GM19193 (cell line): Measurements from ENCODE around the gene SYNPO2.

Source experiments
- POLR2A ChIP-seq: IDR thresholded peaks from 4 replicates; pipeline ENCODE4 v1.6.1; 2011; ENCODE audit not compliant: insufficient read depth, insufficient read length; ENCODE audit errors: extremely low read depth

The SYNPO2 gene

DNA sequence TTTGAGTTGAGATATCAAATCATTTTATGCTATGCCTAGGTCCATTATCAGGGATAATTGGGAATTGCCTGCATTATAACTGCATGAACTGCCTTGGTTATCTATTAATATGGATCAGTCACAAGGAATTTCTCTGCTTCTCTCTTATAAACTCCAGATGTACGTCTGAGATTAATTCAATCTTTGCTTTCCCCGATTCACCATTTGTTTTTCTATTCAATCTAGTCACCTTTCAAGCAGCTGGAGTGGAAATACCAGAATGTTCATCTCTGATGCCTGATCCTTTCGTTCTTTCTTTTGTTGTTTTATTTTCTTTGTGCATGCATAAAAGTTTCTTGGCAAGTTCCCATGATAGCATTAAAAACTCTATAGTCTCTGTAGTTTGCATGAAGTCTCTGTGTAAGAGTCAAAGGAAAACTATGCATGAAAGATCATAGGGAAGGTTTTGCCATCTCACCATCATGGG, 22.6 kb downstream of the SYNPO2 start:
- TF ChIP-seq POLR2A: no peak

DNA sequence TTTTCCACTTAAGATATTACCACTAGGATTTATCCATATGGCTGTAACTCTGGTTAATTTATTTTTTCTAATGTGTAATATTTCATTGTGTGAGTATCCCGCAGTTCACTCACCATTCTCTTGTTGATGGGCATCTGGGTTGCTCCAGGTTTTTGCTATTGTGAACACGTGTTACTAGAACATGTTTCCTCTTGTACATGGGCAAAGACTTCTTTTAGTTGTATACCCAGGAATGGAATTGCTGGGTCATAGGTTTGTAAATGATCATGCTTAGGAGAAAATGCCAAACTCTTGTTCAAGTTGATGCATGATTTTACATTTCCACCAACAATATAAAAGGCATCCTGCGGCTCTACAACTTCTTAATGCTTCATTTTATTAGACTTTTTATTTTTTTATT, 26.8 kb downstream of the SYNPO2 start:
- no peak for TF ChIP-seq POLR2A

DNA sequence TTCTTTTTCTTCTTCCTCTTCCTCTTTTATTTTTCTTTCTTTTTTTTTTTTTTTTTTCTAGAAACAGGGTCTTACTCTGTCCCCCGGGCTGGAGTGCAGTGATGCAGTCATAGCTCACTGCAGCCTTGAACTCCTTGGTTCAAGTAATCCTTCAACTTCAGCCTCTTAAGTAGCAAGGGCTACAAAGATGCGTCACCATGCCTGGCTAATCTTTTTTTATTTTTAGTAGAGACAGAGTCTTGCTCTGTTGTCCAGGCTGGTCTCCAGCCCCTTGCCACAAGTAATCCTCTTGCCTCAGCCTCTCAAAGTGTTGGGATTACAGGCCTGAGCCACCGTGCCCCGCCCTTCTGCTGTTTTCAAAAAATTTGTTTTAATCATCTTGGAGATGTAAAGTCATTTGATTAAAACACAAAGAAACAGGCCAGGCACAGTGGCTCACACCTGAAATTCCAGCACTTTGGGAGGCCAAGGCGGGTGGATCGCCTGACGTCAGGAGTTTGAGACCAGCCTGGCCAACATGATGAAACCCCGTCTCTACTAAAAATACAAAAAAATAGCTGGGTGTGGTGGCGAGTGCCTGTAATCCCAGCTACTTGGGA, 28.1 kb downstream of the SYNPO2 start:
- TF ChIP-seq POLR2A: no peak

DNA sequence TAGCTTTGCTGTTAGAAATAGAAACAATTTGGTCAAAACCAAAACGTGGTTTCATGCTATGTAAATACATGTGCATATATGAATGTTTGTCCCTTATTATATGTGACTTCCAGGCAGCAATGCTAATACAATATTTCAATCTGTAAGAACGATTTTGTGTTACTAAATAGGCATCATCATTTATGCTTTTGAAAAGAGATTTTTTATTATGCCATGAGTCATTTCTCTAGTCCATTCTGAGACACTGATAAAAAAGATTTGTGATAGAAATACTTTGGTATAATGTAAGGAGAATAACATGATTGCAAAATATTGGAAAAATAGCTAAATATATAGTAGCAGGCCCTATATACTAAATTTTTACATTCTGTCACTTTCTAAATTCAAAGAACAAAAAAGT, 28.9 kb downstream of the SYNPO2 start:
- TF ChIP-seq POLR2A: no peak

DNA sequence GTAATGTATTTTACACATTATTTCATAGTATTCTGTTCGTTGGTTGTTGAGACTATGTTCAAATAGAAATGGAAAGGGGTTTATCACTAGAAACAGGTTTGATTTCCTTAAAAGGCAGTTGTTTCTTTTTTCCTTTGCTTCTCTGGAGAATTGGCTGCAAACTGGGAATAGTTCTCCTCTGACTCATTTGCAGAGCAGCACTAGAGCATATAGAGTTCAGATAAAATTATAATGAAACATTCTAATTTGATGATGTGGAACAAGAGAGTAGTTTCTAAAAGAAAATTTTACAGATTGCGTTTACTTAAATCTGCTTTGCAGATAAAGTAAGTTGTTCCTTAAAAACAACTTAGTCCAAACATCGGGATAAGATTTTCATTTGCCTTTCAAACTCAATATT, 29.7 kb downstream of the SYNPO2 start:
- no peak for TF ChIP-seq POLR2A

DNA sequence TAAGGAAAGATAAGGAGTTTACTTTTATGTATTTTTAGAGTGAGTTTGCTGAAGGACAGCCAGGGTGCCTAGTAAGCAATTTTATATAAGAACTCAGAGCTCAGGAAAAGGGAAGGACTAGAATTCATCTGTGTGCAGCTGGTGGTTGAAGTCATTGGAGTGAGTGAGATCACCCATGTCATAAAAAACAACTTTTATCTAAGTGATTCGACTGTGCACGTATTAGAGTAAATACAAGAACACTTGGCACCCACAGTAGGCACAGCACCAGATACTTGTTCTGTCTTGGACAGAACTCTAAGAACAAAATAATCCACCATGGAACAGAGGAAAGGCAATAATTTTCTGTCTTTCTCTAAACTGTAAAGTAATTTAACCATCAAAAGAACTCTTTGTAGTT, 31.6 kb downstream of the SYNPO2 start:
- no peak for TF ChIP-seq POLR2A

DNA sequence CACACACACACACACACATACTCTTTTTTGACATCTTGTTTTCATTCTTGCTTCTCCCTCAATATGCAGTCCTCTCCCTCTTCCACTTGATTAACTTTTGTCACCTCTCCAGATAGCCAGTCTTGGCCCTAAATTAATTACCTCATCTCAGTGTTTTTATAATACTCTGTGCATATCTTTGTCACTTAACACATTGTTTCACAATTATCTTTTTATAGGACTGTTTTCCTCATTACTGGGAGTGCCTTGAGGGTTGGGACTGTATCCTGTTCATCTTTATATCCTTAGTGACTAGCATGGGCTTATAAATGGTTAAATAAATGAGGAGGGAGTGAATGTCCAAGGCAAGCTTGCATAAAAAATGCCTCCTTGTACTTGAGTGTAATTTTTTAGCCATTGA, 33.1 kb downstream of the SYNPO2 start:
- TF ChIP-seq POLR2A: no peak

DNA sequence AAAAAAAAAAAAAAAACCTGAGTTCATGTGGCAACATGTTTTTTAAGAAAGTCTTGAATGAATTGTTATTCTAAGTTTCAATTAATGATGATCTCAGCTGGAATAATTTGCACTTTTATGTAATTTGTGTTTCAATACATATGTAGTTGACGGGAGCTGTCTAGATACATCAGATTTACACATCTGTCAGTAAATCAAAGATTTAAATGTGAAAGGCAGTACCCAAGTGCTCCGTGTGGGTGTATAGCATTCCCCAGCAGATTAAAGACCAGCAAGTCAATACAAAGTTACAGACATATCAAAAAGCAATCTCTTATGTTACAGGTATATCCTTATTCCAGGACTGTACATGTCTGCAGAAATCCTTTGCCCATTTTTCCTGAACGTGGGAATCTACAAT, 35.2 kb downstream of the SYNPO2 start:
- no peak for TF ChIP-seq POLR2A

DNA sequence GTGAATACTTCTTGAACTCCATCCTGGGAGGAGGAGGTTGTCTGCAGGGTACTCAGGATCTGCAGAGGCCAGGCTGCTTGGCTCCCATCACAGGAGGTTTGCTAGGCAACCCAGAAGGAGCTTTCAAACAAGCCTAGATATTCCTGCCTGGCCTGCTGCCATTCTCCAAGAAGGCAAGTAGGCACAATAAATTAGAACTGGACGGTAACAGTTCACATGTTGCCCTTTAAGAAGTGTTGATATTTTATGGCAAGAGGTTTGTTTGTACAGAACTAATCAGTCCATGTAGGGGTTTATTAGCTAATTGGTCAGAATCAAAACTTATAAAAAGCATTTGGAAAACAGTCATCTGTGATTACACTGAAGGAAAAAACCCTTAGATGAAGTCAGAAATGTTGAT, 39.3 kb downstream of the SYNPO2 start:
- no peak for TF ChIP-seq POLR2A

DNA sequence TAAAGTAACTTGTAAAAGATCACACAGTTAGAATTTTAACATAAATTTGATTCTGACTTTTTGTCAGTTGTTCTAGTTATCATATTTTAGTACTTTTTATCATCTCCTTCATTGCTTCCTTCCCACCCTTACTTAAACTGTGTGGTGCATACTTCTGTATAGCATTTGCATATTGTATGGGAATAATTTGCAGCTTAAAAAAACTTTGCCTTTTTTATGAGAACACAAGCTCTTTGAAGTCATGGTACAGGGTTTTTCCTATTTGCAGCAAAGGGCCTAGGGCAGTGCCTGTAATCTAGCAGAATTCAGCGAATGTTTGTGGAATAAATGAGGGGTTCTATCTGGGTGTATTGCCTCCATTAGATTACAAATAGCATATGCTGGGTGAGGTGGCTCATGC, 41.6 kb downstream of the SYNPO2 start:
- no peak for TF ChIP-seq POLR2A

DNA sequence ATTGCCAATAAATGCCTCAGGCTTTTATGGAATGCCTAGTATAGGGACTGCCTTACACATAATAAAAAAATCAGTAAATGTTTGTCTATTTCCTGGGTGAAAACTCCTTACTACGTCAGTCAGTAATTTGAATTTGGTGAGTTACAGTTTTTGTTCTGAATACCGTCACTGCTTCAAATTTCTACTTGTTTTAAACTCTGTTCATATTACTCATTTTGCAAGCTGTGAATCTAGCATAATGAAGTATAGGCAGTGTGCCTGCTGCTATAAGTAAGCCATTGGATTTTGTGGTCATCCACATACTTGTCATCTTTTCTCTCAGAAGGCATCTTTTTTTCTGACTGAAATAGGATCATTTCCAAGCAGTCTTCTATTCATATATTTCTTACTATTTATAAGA, 43.1 kb downstream of the SYNPO2 start:
- TF ChIP-seq POLR2A: no peak

DNA sequence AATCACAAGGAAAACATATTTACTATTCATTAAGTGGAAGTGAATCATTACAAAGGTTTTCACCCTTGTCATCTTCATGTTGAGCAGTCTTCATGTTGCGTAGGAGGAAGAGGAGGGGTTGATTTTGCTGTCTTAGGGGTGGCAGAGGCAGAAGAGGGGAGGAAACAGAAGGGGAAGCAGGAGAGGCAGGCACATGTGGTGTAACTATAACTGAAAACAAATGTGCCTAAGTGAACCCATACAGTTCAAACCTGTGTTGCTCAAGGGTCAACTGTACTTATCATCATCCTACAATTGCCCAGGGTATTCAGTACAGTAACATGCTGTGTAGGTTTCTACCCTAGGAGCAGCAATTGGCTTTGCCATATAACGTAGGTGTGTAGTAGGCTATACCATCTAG, 47.2 kb downstream of the SYNPO2 start:
- TF ChIP-seq POLR2A: no peak

DNA sequence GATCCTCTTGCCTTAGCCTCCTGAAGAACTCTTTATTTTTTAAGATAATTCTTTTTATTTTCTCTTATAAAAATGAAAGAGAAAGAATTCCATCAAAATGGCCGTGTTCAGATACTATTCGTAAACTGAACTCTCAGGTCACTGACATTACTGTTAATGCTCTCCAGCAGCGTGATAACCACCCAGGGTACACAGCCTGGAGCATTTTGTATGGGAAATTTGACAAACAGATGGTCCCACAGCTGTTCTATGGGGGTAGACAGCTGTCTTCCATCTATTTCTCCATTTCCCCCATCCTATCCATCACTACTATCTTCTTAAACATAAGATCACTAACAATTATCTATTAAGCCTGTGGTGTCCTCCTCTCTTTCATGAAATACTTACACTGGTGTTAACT, 47.8 kb downstream of the SYNPO2 start:
- no peak for TF ChIP-seq POLR2A

DNA sequence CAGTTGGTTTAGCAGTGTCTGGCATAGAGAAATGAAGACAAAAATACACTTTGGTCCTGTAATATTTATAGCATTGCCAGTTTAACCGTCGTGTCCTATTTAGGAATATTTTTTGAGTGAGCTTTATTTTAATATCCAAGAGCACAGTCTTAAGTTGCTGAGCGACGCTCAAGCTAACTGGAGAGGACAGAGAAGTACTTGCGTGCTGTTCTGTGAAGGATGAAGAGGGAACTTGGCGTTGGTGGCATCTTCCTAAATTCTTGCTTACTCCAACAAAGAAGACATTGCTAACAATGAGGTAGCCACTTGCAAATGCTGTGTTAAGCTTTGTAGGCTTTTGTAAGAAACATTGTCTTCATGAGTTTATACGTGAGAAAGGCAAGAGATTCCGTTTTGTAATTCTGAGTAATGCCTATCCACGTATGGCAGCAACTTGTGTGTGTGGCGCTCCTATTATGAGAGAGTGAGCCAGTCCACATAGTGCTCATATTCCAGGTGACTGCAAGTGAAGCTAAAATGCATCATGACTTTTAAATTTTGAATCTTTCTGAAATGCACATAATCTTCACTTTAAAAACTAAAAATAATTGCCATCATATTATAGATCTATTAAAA, 50.6 kb downstream of the SYNPO2 start:
- TF ChIP-seq POLR2A: no peak

DNA sequence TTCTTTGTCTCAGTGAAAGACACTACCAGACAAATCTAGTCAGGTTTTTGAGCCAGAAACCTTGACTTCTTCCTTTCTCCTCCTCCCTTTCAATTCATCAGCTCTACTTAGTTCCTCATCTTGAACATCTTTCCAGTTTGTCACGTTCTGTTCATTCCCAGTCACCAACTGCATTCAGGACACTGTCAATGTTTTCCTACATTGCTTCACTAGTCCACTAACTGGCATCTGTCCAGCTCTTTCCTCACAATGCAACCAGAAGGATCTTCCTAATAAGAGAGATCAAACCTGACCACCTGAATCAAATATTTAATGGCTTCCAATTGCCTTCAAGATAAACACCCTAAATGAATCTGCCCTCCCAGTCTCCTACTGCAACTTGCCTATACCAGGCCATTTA, 52.5 kb downstream of the SYNPO2 start:
- no peak for TF ChIP-seq POLR2A

DNA sequence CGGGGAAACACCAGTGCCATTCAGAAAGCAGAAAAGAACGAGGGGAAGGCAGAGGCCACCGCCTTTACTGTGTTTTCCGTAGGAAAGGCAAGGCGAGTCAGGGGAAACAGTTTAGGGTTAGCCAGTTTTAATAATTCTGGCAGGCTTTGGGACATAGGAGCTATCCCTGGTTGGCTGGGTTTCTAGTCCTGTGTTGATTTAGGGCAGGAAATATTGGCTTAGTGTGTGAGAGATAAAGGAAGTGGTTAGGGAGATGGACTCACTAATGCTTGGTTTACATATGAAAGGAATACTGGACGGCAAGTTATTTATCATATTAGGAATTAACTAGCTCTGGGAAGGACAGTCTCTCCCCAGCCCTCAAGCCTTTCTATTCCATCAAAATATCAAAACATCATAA, 53.1 kb downstream of the SYNPO2 start:
- no peak for TF ChIP-seq POLR2A

DNA sequence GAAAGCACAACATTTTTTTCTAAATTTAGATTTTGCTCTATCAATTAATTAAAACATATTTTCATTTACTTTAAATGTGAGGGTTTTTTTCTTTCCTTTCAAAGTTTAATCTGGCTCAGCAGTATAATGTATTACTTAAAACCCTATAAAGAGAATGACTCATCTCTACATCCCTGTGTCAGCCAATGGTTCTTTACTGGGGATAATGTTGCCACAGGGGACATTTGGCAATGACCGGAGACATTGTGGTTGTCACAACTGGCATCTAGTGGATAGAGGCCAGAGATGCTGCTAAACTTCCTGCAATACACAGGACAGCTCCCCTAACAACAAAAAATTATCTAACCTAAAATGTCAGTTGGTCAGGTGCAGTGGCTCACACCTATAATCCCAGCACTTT, 53.8 kb downstream of the SYNPO2 start:
- no peak for TF ChIP-seq POLR2A
